GM11168 (cell line): ENCODE data around the gene MIGA1.
"Not testable (repeated sequence)": the region's sequence is repeated elsewhere in the genome, so short reads cannot be mapped to it uniquely, and the experiment has no call there.

Experiments
- in situ Hi-C: fragments of 300-500 bp; cut with MboI; formaldehyde crosslinking; loops from one replicate; pipeline ENCODE4 v1.12.0; 2022; ENCODE audit warnings: low sequenced_read_pairs; ENCODE audit not compliant: unreplicated experiment

The MIGA1 gene

GRCh38 chr1:77899647-77900320 lies 120.3 kb downstream of the MIGA1 start:
- in situ Hi-C loops, result no loop called here

GRCh38 chr1:77900687-77901293 lies 121.3 kb downstream of the MIGA1 start:
- in situ Hi-C loops, result no loop called here

GRCh38 chr1:77905603-77906002 lies 126.2 kb downstream of the MIGA1 start:
- in situ Hi-C loops, result no loop called here

- in situ Hi-C loops, result no loop called here
These were observed 126.6 kb downstream of the MIGA1 start for GRCh38 chr1:77906019-77906545.

- in situ Hi-C loops, result no loop called here
These were observed 127.2 kb downstream of the MIGA1 start for GRCh38 chr1:77906624-77907023.

GRCh38 chr1:77910116-77910515 lies 130.7 kb downstream of the MIGA1 start:
- in situ Hi-C loops, result no loop called here

GRCh38 chr1:77918918-77919317 lies 139.5 kb downstream of the MIGA1 start:
- in situ Hi-C loops, result not testable (repeated sequence)

- in situ Hi-C loops, result no loop called here
These were observed 146.1 kb downstream of the MIGA1 start for GRCh38 chr1:77925518-77925917.

- in situ Hi-C loops, result no loop called here
These were observed 146.5 kb downstream of the MIGA1 start for GRCh38 chr1:77925956-77926355.

- in situ Hi-C loops, result no loop called here
These were observed 147.3 kb downstream of the MIGA1 start for GRCh38 chr1:77926561-77927357.

- in situ Hi-C loops, result no loop called here
These were observed 148.0 kb downstream of the MIGA1 start for GRCh38 chr1:77927414-77927813.
